HG03565 (cell line): ENCODE data around the gene ZNF490.
"Not testable (repeated sequence)": the region's sequence is repeated elsewhere in the genome, so short reads cannot be mapped to it uniquely, and the experiment has no call there.

Source experiments
- ATAC-seq: cut with Tn5 transposase; IDR thresholded peaks from one replicate; pipeline ENCODE4 v1.9.1; 2021; ENCODE audit warnings: mild to moderate bottlenecking, moderate library complexity; ENCODE audit not compliant: unreplicated experiment

Gene ZNF490

GRCh38 chr19:12610540-12611360 is at the start of gene ZNF490, which contains the start of gene ZNF791:
Gene ZNF490 (minus strand): TSS chr19:12610813. CDS start chr19:12610680, 133 bp downstream.
Gene ZNF791 (plus strand): TSS chr19:12610920. CDS start chr19:12611080, 160 bp downstream.
- peak; percentile 62 for ATAC-seq

GRCh38 chr19:12657966-12658365 is 47.4 kb upstream of the ZNF490 start:
- no peak for ATAC-seq

DNA sequence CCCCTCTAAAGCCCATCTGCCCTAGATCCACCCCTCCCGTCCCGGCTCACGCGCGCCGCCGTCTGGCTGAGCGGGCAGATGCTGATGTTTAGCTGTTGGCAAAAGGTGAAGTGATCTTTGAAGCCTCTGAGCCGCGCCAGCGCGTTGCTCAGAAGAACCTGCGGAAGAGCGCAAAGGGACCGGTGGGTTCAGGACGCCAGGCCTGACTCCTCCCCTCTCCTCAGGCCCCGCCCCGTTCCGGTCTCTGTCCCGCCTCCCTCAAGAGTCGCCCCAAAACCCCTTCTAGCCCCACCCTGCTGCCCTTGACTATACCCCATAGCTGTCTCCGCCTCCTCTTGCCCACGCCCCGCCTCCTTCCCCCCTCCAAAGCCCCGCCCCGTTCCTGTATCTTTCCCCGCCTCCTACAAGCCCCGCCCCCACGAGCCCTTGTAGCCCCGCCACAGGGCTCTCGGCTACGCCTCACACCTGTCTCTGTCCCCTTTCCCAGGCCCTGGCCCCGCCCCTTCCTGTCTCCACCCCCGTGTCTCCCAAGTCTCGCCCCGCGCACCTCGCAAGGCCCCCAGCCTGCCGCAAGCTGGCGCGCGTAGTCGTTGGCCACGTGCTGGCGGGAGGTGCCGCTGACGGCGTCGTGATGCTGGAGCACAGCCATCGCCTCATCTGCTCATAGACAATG is 46.4 kb upstream of the ZNF490 start:
- ATAC-seq, result no peak

- ATAC-seq, result no peak
Measured at GRCh38 chr19:12655546-12655945, 44.9 kb upstream of the ZNF490 start.

GRCh38 chr19:12652219-12652618 is 41.6 kb upstream of the ZNF490 start:
- ATAC-seq, result no peak

- ATAC-seq, result no peak
Measured at GRCh38 chr19:12649941-12650340, 39.3 kb upstream of the ZNF490 start.

DNA sequence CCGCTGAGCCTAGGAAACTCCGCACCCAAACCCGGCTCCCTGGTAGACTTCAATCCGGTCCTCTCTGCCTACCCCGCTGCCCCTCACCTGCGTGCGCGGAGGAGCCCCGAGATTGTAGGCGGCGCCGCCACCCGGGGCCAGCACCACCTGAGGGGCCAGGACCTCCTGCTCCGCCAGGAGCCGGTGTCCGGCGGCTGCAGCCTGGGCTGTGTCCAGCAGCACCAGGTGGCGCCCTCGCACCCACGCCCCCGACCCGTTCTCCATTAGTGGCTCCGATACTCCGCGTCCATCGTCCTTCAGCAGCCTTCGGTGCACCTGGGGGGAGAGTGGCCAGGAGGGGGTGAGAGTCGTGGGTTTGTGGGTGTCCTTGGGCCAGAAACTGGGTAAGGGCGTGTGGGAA is 37.5 kb upstream of the ZNF490 start:
- no peak for ATAC-seq

DNA sequence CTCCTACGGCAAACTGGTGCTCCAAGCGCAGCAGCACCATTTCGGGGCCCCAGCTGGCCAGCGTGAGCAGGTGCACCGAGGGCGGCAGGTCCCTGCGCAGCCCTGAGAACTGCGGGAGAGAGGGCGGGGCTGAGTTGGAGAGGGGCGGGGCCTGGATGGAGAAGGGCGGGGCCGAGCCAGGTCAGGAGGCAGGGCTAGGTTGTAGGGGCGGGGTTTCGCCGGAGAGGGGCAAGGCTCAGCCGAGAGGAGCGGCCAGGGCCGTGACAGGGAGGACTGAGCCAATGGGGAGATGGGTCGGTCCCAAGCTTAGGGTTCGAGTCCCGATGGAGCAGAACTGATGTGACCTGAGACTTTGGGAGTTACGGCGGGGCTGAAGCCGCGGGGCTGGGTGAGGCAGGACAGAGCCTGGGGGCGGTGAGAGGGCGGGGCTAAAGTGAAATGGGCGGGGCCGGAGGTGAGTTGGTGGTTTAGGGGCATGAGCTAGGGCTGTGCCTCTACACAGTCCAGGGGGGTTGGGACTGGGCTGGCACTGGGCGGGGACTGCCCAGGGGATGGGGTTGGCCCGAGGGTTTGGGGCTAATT is 37.0 kb upstream of the ZNF490 start:
- no peak for ATAC-seq

- ATAC-seq, result no peak
Measured at GRCh38 chr19:12647047-12647446, 36.4 kb upstream of the ZNF490 start.

- no peak for ATAC-seq
Measured at GRCh38 chr19:12646551-12646950, 35.9 kb upstream of the ZNF490 start.

- ATAC-seq, result not testable (repeated sequence)
Measured at GRCh38 chr19:12643716-12644115, 33.1 kb upstream of the ZNF490 start.

GRCh38 chr19:12642506-12642905 is 31.9 kb upstream of the ZNF490 start:
- no peak for ATAC-seq

DNA sequence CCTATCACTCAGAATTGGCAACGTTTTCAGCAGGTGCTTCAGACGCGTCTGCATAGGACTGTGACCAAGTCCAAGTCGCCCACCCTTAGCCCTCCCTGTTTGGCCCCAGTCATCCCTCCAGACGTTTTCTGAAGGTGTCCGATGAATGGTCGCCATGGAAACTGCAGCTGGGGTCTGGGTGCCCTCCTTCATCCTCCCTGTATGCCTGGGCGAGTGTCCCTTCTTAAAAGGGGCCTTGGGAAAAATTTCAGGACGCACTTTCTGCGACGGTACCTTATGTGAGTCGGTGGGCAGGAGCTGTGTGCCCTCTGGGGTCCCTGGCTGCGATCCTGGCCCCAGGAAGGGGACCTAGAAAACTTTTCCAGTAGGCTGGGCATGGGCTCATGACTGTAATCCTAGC is 30.8 kb upstream of the ZNF490 start:
- no peak for ATAC-seq

- ATAC-seq, result no peak
Measured at GRCh38 chr19:12639901-12640613, 29.4 kb upstream of the ZNF490 start.

- ATAC-seq, result no peak
Measured at GRCh38 chr19:12638611-12639182, 28.1 kb upstream of the ZNF490 start.

- no peak for ATAC-seq
Measured at GRCh38 chr19:12636631-12637030, 26.0 kb upstream of the ZNF490 start.

- ATAC-seq, result no peak
Measured at GRCh38 chr19:12629215-12629614, 18.6 kb upstream of the ZNF490 start.

GRCh38 chr19:12628040-12629022 is 17.7 kb upstream of the ZNF490 start:
- no peak for ATAC-seq

DNA sequence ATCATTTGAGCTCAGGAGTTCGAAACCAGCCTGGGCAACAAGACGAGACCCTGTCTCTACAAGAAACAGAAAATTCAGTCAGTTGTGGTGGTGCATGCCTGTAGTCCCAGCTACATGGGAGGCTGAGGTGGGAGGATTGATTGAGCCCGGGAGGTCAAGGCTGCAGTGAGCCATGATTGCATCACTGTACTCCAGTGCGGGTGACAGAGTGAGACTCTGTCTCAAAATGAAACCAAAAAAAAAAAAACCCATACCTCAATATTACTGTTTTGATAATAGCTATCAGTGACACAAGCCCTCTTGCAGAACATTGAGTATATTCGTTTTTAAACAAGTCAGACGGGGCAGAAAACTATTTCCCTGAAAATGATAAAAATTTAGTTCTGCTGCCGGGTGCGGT is 16.3 kb upstream of the ZNF490 start:
- ATAC-seq, result no peak
